PC-3 (cell line): Measurements from ENCODE around the gene CEP78. TPM values are rescaled to one million over a fixed set of nuclear protein-coding genes. Genes with fewer than 3 reads are reported as not detected.

Experiments used
- ATAC-seq: fragments of 200-7000 bp; cut with Tn5 transposase; 2 replicates; pipeline ENCODE4 v1.9.1; 2020; ENCODE audit warnings: mild to moderate bottlenecking, moderate library complexity
- BruUV-seq: library from RNA; stranded (reverse); fragments of 400-500 nt; replicated peaks from 2 replicates; lab custom pipeline; 2021; lab: Mats Ljungman, UMichigan
- CTCF ChIA-PET: fragments of 300-600 bp; sonication (Branson Sonifier 250); formaldehyde crosslinking; loops from one replicate; lab custom pipeline; 2022; ENCODE audit warnings: antibody characterized with exemption; lab: Charles Lee
- POLR2A ChIA-PET: fragments of 300-600 bp; sonication (Branson Sonifier 250); formaldehyde crosslinking; loops from one replicate; lab custom pipeline; 2022; ENCODE audit warnings: antibody characterized with exemption; ENCODE audit not compliant: unreplicated experiment; lab: Charles Lee
- DNase-seq: peaks from one replicate; pipeline ENCODE4 v3.0.0-alpha.2; 2015
- H2AFZ ChIP-seq: fragments of 300-600 bp; sonication (generic); 2 replicates; pipeline ENCODE4 v1.6.0; 2016; ENCODE audit warnings: antibody characterized with exemption, low read length
- H3F3A ChIP-seq: fragments of 300-600 bp; sonication (generic); one replicate; pipeline ENCODE4 v1.6.0; 2017; ENCODE audit warnings: antibody characterized with exemption, low read length, control low read depth, mild to moderate bottlenecking; ENCODE audit not compliant: unreplicated experiment
- H3K27ac ChIP-seq: fragments of 300-600 bp; sonication (generic); 2 replicates; pipeline ENCODE4 v1.5.1; 2016; ENCODE audit warnings: mild to moderate bottlenecking, low read length
- H3K27me3 ChIP-seq: fragments of 300-600 bp; sonication (generic); 2 replicates; pipeline ENCODE4 v1.6.1; 2016; ENCODE audit warnings: low read length, mixed read lengths
- H3K36me3 ChIP-seq: fragments of 300-600 bp; sonication (generic); 2 replicates; pipeline ENCODE4 v1.6.1; 2016; ENCODE audit warnings: low read depth, mixed run types, low read length, mixed read lengths
- H3K4me1 ChIP-seq: fragments of 300-600 bp; sonication (generic); 2 replicates; pipeline ENCODE4 v1.5.1; 2016; ENCODE audit warnings: low read length; ENCODE audit not compliant: insufficient read depth
- H3K4me2 ChIP-seq: fragments of 300-600 bp; sonication (generic); 2 replicates; pipeline ENCODE4 v1.6.0; 2016; ENCODE audit warnings: low read length
- H3K4me3 ChIP-seq: fragments of 300-600 bp; sonication (generic); 2 replicates; pipeline ENCODE4 v1.5.1; 2016; ENCODE audit warnings: mild to moderate bottlenecking, low read length, mixed read lengths
- H3K79me2 ChIP-seq: fragments of 300-600 bp; sonication (generic); 2 replicates; pipeline ENCODE4 v1.6.1; 2017; ENCODE audit warnings: low read length, mixed read lengths
- H3K9ac ChIP-seq: fragments of 300-600 bp; sonication (generic); 2 replicates; pipeline ENCODE4 v1.6.0; 2016; ENCODE audit warnings: mild to moderate bottlenecking, low read length
- H3K9me2 ChIP-seq: fragments of 300-600 bp; sonication (generic); replicated peaks from 2 replicates; pipeline ENCODE4 v1.6.1; 2016; ENCODE audit warnings: mixed run types, low read length, mixed read lengths
- H3K9me3 ChIP-seq: fragments of 300-600 bp; sonication (generic); 2 replicates; pipeline ENCODE4 v1.6.1; 2016; ENCODE audit warnings: low read length, mixed read lengths
- H4K20me1 ChIP-seq: fragments of 300-600 bp; sonication (generic); 2 replicates; pipeline ENCODE4 v1.6.1; 2016; ENCODE audit warnings: low read length, mixed read lengths
- CTCF ChIP-seq: fragments of 300-600 bp; sonication (generic); conservative IDR thresholded peaks from 2 replicates; pipeline ENCODE4 v1.5.1; 2017; ENCODE audit warnings: antibody characterized with exemption, low read depth, mild to moderate bottlenecking, low read length
- EZH2 ChIP-seq: fragments of 300-600 bp; sonication (generic); IDR thresholded peaks from one replicate; pipeline ENCODE4 v1.6.1; 2017; ENCODE audit warnings: antibody characterized with exemption, mild to moderate bottlenecking, low read length; ENCODE audit not compliant: unreplicated experiment
- EZH2phosphoT487 ChIP-seq: fragments of 300-600 bp; sonication (generic); IDR thresholded peaks from 2 replicates; pipeline ENCODE4 v1.6.1; 2018; ENCODE audit warnings: mild to moderate bottlenecking, antibody characterized with exemption, low read length, borderline replicate concordance
- intact Hi-C: fragments of 100-400 bp; cut with micrococcal nuclease; formaldehyde crosslinking; loops from 2 replicates; pipeline ENCODE4 v1.9.0; 2023
- total RNA-seq: library from RNA; depleted of rRNA; stranded (reverse); fragments of >200 nt; gene quantifications from 2 replicates; pipeline ENCODE4 v1.2.3, GENCODE V29; 2014

The CEP78 gene
- total RNA-seq, 1 experiment from 2014 or later: 52.5 TPM

GRCh38 chr9:78242041-78242440, 6.2 kb downstream of the CEP78 start:
- no peaks in the 10 kb centered on the region for H3K9me3 ChIP-seq
- no peak for ATAC-seq
- peaks cover 11% of the 10 kb centered on the region; the same call in 1 of the 2 replicates for H3K36me3 ChIP-seq
- no peaks in the 10 kb centered on the region for H4K20me1 ChIP-seq
- TF ChIP-seq EZH2phosphoT487 (no peak), EZH2 (no peak), CTCF (no peak)
- no peak overlapping the region for H3K9ac ChIP-seq
- no peak overlapping the region for H2AFZ ChIP-seq
- H3K4me3 ChIP-seq: no peak overlapping the region
- POLR2A ChIA-PET: no interaction called here
- CTCF ChIA-PET: no interaction called here
- BruUV-seq: no TSS peak
- no peak overlapping the region for H3K27ac ChIP-seq
- no peaks in the 10 kb centered on the region for H3F3A ChIP-seq
- DNase-seq: no peak
- no peak overlapping the region for H3K4me2 ChIP-seq
- H3K27me3 ChIP-seq: no peaks in the 10 kb centered on the region
- H3K9me2 ChIP-seq: no peaks in the 10 kb centered on the region
- intact Hi-C loops: no loop called here
- H3K4me1 ChIP-seq: peaks cover 4% of the 10 kb centered on the region; the same call in 1 of the 2 replicates
- peaks cover 22% of the 10 kb centered on the region for H3K79me2 ChIP-seq

- ATAC-seq: no peak
- H4K20me1 ChIP-seq: no peaks in the 10 kb centered on the region
- CTCF ChIA-PET: no interaction called here
Observed at GRCh38 chr9:78243130-78243529, 7.3 kb downstream of the CEP78 start.

More at GRCh38 chr9:78243130-78243529, 7.3 kb downstream of the CEP78 start:
- Histone ChIP-seq H3F3A (no peaks in the 10 kb centered on the region), H3K27me3 (no peaks in the 10 kb centered on the region), H3K9me3 (no peaks in the 10 kb centered on the region), H3K27ac (no peak overlapping the region), H3K9me2 (no peaks in the 10 kb centered on the region), H3K79me2 (peaks cover 12% of the 10 kb centered on the region), H3K4me3 (no peak overlapping the region), H3K36me3 (peaks cover 11% of the 10 kb centered on the region; the same call in 1 of the 2 replicates), H3K4me2 (no peak overlapping the region), H2AFZ (no peak overlapping the region), H3K9ac (no peak overlapping the region), H3K4me1 (no peaks in the 10 kb centered on the region)
- no TSS peak for BruUV-seq
- intact Hi-C loops: no loop called here
- no peak for DNase-seq
- POLR2A ChIA-PET: no interaction called here
- TF ChIP-seq EZH2phosphoT487: no peak
- TF ChIP-seq CTCF: no peak
- TF ChIP-seq EZH2: no peak
